Psoas muscle (tissue), 8 donors: ENCODE results near the gene PIMREG. TPM values are rescaled to one million over a fixed set of nuclear protein-coding genes. Genes with fewer than 3 reads are reported as not detected.

ENCODE experiments used
- ATAC-seq, 4 donors: fragments of 200-7000 bp; cut with Tn5 transposase; one replicate each; pipeline ENCODE4 v1.9.1; 2020; ENCODE audit warnings: moderate library complexity in 3 of 4, mild to moderate bottlenecking in 2 of 4
- DNase-seq, 2 donors: peaks; one replicate each; pipeline ENCODE4 v3.0.0-alpha.2; 2020
- H3K27ac ChIP-seq: fragments of 200-600 bp; one replicate; pipeline ENCODE4 v1.8.0; 2022
- H3K27me3 ChIP-seq, 3 donors: fragments of 200-600 bp in 1 of 3; one replicate each; pipeline versions ENCODE4 v1.6.1 to v1.8.0; 2013 to 2022; ENCODE audit warnings: low read length in 2 of 3, mild to moderate bottlenecking in 2 of 3, moderate library complexity in 1 of 3; ENCODE audit not compliant: insufficient read depth in 3 of 3
- H3K36me3 ChIP-seq, 2 donors: fragments of 200-600 bp in 1 of 2; one replicate each; pipeline versions ENCODE4 v1.6.1 to v1.8.0; 2013 to 2022; ENCODE audit warnings: low read depth in 1 of 2, mild to moderate bottlenecking in 1 of 2, moderate library complexity in 1 of 2; ENCODE audit not compliant: insufficient read depth in 1 of 2
- H3K4me1 ChIP-seq: fragments of 200-600 bp; one replicate; pipeline ENCODE4 v1.8.0; 2022
- H3K4me3 ChIP-seq: fragments of 200-600 bp; one replicate; pipeline ENCODE4 v1.8.0; 2022; ENCODE audit warnings: mild to moderate bottlenecking
- H3K9me3 ChIP-seq: fragments of 200-600 bp; one replicate; pipeline ENCODE4 v1.8.0; 2022
- CTCF ChIP-seq: fragments of 200-600 bp; IDR thresholded peaks from one replicate; pipeline ENCODE4 v1.8.0; 2022; ENCODE audit warnings: antibody characterized with exemption
- WGBS, 3 donors: extraction: QIAGEN DNeasy Blood & Tissue Kit; methylation state at CpG; one replicate each; pipeline versions ENCODE4 v1.1.6 to v1.1.7; 2013; 5-methylcytosine and 5-hydroxymethylcytosine counted together
- intact Hi-C, 2 donors: fragments of 100-400 bp; cut with DNase I; formaldehyde crosslinking; loops; one replicate each; pipeline versions ENCODE4 v1.11.0 to v1.14.2; 2022
- polyA plus RNA-seq, 3 donors: library from polyadenylated mRNA; stranded (reverse); fragments of 200-250 nt; gene quantifications; one replicate each; pipeline ENCODE4 v1.2.3, GENCODE V29; 2013
- total RNA-seq, 4 donors: library from RNA; stranded (reverse); fragmentation: NEBNext Ultra II Directional in 2 of 4; extraction: Animal tissue kit (Norgen Biotek cat#: 25700) in 2 of 4; gene quantifications; one replicate each; pipeline versions ENCODE4 v1.2.1 to v1.2.4, GENCODE V29; 2021 to 2023
- donor health status: healthy with polysubstance abuse.
- donor health status: DM: no; HTN: no; CAD: no; lungs with moderate emphysema.
- donor health status: Bipolar disorder and iron deficiency.
- donor health status: healthy.
- donor health status: DM: yes; HTN: yes; CAD: no.
- donor health status: DM: no; HTN: no; CAD: no.
- donor health status: DM: no; HTN: no; CAD: no.
- donor health status: DM: yes; HTN: yes; CAD: no.

The PIMREG gene
- total and polyA plus RNA-seq, 7 donors, result 0.18 to 0.38 (median 0.21) TPM; not detected in 4

DNA sequence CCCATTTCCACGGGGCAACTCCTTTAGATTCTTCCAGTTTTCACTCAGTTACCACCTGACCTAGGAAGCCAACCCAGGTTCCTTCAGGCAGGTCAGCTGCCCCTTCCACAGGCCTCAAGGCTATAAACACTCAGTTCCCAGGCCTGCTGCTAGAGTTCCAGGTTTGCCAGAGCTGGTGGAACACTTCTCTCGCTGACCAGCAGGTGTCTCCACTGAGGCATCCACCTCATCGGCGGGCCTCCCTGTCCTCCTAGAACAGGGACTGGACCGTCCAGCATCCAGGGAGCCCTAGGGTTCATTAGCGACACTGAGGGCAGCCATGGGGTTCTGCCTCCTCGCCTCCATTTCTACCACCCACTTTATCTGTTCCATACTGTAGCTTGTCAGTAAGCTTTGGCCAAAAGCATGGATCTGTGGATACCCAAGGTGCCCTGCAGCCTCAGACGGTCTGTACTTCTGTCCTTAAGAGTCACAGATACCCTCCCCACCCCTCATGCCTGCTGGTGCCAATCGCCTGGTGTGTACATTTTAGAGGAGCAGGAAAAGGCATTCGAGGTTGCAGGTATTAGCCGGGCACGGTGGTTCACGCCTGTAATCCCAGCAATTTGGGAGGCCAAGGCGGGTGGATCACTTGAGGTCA is 29.0 kb downstream of the PIMREG start:
- TF ChIP-seq CTCF, result peak; percentile 91
- WGBS, 3 donors, result 45 to 49% (median 47%) methylated on average over 14 of the region's 14 CpGs
- Histone ChIP-seq H3K27me3 (no peaks in the 10 kb centered on the region), H3K9me3 (no peaks in the 10 kb centered on the region), H3K4me3 (no peak overlapping the region), H3K4me1 (no peaks in the 10 kb centered on the region), H3K36me3 (no peaks in the 10 kb centered on the region), H3K27ac (no peak overlapping the region)
- ATAC-seq (peak; percentile 65 to 87 (median 80)), DNase-seq (peak; percentile 70 to 83)
- intact Hi-C loops, result loop anchor here (5.0 to 10.0 kb wide), 2 partner anchors 129 to 172 kb away; partner anchors contain the start of genes KIAA0753 (in 2 of the 2) and TXNDC17 (in 2 of the 2)

DNA sequence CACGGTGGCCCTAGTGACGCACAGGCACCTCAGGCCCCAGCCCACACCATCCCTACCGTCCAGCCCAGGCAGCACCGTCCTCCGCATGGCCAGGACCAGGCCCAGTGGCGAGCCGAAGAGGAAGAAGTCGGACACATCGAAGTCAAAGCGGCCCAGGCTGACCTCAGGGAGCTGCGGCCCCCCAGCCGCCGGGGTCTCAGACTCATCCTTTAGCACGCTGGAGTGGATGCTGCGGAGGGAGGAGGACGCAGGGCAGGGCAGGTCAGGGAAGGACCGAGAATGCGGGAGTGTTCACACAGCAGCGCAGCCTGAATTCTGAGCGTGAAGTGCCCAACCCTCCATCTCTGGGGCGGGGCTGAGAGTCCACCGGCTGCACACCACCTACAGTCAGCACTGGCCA is 30.1 kb downstream of the PIMREG start:
- H3K27me3 ChIP-seq, result no peaks in the 10 kb centered on the region
- H3K4me1 ChIP-seq, result no peaks in the 10 kb centered on the region
- no peaks in the 10 kb centered on the region for H3K9me3 ChIP-seq
- TF ChIP-seq CTCF, result no peak
- no peak overlapping the region for H3K27ac ChIP-seq
- intact Hi-C loops, result loop anchor here (5.0 to 10.0 kb wide), 2 partner anchors 128 to 170 kb away; partner anchors contain the start of genes KIAA0753 (in 2 of the 2) and TXNDC17 (in 2 of the 2)
- no peaks in the 10 kb centered on the region for H3K36me3 ChIP-seq
- no peak overlapping the region for H3K4me3 ChIP-seq
- 84 to 85% (median 85%) methylated on average over 19 to 22 of the region's 22 CpGs for whole genome bisulfite sequencing, 3 donors
- ATAC-seq (no peak), DNase-seq (no peak)

- DNase-seq (no peak), ATAC-seq (no peak)
- Histone ChIP-seq H3K4me3 (no peak overlapping the region), H3K9me3 (no peaks in the 10 kb centered on the region), H3K36me3 (no peaks in the 10 kb centered on the region), H3K27ac (no peak overlapping the region), H3K27me3 (no peaks in the 10 kb centered on the region), H3K4me1 (no peaks in the 10 kb centered on the region)
- no peak for TF ChIP-seq CTCF
- intact Hi-C loops, result loop anchor here (5.0 to 10.0 kb wide), 2 partner anchors 127 to 170 kb away; partner anchors contain the start of genes KIAA0753 (in 2 of the 2) and TXNDC17 (in 2 of the 2)
- 55 to 69% (median 62%) methylated on average over 7 of the region's 7 CpGs for WGBS, 3 donors
Measured at GRCh38 chr17:6474906-6475305, 30.7 kb downstream of the PIMREG start.

DNA sequence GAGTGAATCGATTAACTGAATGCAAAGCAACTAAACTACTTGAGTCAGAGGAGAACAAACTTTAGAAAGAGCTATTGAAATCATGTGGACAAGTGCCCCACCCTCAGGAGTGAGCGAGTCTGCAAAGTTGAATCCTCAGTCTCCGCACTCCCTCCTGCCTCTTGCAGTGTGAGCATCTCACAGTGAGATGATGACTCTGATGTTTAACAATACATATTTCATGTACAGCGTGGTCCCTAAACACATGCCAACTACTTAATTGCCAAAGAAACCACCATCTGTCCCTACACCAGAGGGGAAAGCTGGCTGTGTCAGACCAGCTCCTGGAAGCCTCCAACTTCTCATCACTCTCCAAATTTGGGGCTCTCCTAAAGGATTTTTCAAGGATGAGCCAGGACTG is 31.2 kb downstream of the PIMREG start:
- DNase-seq (no peak), ATAC-seq (no peak)
- H3K27ac ChIP-seq, result no peak overlapping the region
- WGBS, 3 donors, result 63 to 66% (median 65%) methylated on average over 4 of the region's 4 CpGs
- H3K9me3 ChIP-seq, result no peaks in the 10 kb centered on the region
- H3K4me1 ChIP-seq, result no peaks in the 10 kb centered on the region
- H3K4me3 ChIP-seq, result no peak overlapping the region
- no peaks in the 10 kb centered on the region for H3K36me3 ChIP-seq
- no peak for TF ChIP-seq CTCF
- intact Hi-C loops, result loop anchor here (10.0 kb wide), 1 partner anchor 169 kb away; the partner anchor contains the start of genes KIAA0753 (in 2 of the 2) and TXNDC17 (in 2 of the 2)
- no peaks in the 10 kb centered on the region for H3K27me3 ChIP-seq
